GM18520 (cell line): ENCODE measurements around the gene ACP4.
"Not testable (repeated sequence)": the region's sequence is repeated elsewhere in the genome, so short reads cannot be mapped to it uniquely, and the experiment has no call there.

Source experiments
- ATAC-seq: cut with Tn5 transposase; IDR thresholded peaks from one replicate; pipeline ENCODE4 v1.9.1; 2021; ENCODE audit not compliant: unreplicated experiment

The ACP4 gene

DNA sequence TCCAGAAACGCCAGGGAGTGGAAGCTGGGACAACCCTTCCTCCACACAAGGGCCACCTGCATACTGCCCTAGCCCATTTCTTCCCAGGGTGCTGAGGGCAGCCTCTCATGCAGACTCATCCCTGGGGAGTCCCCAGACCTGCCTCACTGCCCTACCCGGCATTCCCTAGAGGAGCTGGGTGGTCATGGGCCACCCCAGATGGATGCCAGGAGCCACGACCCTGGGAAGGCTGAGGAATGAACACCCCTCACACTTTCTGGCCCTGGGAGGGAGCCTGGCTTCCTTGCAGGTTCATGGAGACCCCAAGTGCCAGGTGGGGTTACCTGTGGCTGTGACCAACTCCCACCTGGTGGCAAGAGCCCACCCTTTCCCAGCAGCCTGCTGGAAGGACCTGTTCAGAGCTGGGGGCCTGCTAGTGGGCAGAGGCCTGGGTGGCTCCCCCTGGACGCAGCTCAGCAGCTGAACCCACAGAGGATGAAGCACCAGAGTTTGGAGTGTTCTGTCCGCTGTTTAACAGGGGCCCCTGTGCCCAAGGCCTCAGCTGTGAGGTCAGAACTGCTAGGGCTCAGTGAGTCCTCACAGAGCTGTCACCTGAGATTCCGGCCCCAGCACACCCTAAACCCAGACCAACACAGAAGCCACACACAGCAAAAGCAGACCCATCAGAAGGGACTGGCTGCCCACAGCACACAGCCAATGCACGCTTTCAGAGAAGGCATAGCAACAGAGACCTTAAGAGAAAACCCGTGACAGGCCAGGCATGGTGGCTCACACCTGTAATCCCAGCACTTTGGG, 6.6 kb downstream of the ACP4 start:
- no peak for ATAC-seq

DNA sequence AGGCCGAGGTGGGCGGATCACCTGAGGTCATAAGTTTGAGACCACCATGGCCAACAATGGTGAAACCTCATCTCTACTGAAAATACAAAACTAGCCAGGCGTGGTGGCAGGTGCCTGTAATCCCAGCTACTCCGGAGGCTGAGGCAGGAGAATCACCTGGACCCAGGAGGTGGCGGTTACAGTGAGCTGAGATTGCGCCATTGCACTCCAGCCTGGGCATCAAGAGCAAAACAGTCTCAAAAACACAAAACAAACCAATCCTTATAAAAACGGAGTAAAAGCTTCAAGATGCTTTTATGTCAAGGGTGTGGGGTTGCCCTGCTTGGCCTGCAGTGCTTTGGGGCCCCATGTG, 7.2 kb downstream of the ACP4 start:
- no peak for ATAC-seq

DNA sequence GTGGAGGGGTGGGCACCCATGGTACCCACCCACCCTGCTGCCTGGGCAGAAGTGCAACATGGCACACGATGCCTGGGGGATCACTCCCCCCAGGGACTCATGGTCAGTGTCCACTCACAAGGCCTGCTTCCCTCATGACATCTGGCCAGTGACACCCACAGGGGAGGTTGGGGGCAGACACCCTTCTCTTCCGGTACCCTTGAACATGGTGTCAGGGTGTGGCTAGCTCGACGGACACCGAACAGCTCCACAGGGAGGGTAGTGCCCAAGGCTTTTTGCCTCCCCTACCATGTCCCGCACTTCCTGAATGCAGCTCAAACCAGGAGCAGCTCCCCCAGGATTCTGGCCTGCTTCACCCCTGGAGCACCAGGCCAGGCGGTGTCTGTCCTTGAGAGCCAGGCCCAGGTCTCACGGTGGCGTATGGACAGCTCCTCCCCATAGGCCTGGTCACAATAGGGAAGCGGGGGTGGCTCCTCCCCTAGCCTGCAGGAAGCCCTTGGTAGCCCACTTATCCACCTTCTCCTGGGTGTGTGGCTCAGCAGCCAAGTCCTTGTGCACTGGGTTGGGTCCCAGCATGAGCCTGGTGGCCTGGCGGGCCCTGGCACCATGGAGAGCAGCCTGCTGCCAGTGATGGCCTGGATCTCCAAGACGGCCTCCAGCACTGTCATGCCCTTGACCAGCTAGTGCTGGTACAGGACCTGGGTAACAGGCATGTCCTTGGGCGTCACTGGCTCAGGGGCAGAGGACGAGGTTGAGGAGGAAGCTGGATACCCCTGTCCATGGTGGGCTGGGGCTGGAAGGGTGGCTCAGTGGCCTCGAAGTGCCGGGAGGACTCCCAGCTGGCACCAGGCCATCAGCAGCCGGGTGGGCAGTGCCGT, 7.8 kb downstream of the ACP4 start:
- ATAC-seq: no peak

DNA sequence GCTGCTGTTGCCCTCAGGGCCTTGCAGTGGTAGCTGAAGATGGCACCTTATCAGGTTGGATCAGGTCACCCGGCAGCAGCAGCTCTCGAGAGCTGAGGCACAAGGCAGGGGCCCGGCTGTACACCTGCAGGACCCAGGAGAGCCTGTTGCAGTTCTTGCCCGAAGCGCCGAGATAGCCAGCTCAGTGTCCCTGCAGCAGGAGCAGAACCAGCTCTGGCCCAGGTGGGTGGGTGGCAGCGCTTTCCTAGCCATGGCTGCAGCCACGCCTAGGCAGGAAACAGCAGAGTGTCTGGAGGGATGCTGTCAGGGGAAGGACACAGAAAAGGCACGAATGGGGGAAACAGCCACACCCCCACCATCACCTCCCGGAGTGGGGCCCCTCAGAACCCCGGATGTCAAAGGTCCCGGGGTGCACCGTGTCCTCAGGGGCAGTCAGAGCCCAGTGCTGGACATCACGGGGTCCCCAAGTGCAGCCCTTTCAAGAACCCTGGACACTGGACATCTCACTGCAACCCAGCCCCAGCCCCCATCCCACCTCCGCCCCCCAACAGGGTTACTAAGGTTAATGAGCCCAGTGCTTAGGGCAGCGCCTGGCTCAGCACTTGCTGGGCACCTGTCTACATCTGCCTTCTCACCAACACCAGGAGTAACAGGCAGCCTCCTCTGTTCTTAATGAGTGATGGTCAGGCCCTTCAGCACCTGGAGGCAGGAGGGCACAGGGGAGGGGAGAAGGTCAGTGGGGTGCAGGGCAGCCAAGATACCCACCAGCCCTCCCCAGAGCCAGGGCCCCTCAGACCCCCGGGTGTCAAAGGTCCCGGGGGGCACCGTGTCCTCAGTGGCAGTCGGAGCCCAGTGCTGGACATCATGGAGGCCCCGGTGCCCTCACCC, 8.7 kb downstream of the ACP4 start:
- no peak for ATAC-seq

DNA sequence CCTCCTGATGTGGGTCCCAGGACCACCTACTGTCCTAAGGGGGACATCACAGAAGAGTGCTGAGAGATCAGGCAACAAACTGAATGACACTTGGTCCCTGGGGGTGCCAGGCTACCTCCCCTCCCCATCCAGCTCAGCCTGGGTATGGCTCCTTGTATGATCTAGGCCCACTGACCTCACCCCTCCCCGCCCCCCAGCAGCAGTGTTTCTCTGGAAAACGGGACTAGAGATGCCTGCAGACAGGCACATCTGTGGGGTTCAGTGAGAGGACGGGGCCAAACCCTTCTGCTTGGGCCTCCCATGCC, 9.3 kb downstream of the ACP4 start:
- ATAC-seq: no peak

DNA sequence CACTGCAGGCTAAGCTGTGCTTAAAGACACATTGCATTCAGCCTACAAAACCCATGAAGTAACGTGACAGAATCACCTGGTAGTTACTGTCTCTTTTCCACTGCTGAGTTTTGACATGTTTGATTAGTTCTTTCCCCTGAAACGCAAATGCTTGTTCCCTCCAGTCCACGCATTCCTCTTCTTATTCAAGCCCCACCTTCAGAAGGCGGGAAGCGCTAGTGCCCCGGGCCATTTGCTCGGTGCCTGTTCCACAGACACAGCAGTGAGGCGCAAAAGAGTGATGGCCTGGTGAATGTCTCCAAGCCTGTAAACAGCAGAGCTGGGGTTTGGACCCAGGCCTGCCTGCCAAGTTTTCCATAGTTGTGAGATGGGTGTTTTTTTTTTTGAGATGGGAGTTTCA, 10.9 kb downstream of the ACP4 start:
- ATAC-seq: no peak

DNA sequence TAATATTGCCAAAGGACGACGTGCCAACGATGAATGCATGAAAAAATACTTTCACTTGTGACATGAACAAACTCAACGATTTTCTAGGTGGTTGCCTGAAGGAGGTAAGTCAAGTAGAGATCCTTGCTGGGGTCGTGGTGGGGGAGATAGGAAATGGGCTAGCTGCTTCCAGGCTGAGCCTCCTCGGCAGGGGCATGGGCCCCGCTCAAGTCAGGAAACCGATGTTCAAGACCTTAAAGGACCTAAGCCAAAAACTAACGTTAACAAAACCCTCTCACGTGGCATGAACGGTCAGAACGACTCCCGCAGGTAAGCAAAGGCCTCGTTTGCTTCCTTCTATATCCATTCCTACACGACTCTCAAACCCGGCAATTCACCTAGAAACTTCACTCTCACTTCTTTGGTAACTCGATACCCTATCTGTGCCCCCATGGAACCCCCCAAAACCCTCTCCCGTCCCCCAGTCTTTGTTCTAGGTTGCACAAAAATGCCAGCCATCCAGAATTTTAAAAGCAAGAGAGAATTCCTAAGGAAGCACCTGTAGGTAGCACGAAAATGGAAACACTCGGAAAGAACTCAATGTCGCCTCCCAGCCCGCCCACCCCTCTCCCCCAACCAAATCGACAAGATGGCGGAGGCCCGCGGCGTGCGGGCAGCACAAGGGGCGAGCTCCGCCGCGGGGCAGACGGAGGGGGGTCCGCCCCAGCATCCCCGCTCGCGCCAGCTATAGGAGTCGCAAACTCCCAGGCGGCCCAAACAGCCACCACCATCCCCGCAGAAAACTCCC, 13.6 kb downstream of the ACP4 start:
- no peak for ATAC-seq

DNA sequence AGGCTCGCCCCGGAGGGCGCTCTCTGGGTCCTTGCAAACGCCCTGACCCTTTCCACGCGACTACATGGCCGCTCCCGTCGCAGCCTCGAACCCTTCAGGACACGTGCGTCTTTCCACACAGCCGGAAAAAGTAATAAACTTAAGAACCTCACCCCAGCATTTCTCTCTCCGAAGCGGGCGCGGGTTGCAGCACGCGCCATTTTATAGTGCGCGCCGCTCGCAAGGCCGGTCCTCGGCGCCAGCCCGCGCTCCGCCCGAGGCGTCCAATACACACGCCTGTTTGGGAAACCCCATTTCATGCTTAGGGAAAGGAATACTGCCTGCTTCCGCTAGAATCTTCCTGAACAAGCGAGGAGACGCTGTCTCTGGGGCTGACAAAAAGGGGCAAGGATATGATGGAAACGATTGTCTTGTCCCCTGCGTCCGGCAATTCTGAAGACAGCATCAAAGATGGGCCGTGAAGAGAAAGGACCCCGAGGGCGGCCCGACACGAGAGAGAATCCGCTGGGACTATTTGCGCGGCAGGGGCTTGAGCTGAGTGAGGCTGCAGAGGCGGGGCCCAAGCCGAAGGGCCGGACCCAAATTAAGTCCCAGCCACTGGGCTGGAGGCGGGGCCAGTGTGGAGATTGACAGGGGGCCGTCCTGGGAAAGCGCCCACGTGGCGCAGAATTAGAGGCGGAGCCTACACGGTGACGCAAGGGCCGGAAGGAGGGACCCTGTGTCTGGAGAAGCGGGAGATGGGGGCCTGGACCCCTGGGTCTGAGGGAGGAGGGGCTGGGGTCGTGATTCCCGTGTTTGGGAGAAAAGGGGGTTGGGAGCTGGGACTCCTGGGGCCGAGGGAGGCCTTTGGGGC, 14.4 kb downstream of the ACP4 start:
- peak; percentile 93 for ATAC-seq

DNA sequence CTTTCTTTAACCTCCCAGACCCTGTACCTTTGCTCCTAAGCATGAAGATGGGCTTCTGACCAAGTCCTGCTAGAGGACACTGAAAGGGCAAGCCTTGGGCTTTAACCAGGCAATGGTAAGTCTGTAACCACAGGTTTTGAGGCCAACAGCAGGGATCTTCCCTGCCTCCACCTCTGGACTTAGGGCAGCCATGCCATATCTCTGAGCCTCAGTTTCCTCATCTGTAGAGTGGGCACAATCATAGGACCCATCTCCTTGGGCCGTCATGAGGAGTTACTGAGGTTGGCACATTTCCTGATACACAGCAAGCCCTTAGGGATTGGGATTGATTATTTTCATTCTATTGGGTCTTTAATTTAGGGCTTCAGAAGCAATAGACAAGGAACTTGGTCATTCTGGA, 18.6 kb downstream of the ACP4 start:
- no peak for ATAC-seq

DNA sequence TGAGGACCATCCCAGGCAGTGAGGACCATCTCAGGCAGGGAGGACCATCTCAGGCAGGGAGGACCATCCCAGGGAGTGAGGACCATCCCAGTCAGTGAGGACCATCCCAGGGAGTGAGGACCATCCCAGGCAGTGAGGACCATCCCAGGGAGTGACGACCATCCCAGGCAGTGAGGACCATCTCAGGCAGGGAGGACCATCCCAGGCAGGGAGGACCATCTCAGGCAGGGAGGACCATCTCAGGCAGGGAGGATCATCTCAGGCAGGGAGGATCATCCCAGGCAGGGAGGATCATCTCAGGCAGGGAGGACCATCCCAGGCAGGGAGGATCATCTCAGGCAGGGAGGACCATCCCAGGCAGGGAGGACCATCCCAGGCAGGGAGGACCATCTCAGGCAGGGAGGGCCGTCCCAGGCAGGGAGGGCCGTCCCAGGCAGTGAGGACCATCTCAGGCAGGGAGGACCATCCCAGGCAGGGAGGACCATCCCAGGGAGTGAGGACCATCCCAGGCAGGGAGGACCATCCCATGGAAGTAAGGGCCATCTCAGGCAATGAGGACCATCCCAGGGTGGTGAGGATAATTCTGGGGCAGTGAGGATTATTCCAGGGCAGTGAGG, 21.5 kb downstream of the ACP4 start:
- ATAC-seq: not testable (repeated sequence)

DNA sequence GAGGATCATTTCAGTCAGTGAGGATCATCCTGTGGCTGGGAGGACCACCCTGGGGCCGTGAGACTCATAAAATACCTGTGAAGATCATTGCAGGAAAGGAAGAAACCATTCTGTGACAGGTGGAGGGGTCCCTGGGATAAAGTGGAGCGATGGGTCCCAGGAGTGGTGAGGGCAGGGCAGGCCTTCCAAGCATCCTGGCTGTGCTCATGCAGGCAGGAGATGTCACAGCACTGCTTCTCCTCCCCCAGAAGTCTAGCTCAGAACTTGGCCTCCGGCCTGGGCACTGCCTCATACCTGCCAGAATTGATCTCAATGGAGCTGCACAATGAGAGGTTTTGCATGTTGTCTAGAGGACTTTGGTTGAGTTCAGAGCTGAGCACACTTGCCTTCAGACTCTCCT, 22.3 kb downstream of the ACP4 start:
- ATAC-seq: no peak

DNA sequence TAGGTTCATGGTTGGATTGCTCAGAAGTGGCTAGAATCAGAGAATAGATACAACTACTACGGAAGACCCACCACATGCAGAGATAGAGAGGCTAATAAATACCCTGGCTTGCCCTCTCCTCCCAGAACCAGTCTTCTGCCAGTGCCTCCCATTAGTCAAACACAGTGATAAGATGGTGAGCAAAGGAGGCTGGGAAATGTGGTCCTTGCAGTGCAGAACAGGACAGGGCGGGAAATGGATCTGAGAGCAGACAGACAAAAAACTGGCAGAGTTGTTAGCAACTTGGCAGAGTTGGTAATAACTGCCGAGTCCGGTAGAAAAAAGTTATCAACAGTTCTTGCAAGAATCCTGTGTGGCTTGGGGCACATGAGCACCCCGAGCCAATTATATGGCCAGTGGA, 24.7 kb downstream of the ACP4 start:
- ATAC-seq: no peak

DNA sequence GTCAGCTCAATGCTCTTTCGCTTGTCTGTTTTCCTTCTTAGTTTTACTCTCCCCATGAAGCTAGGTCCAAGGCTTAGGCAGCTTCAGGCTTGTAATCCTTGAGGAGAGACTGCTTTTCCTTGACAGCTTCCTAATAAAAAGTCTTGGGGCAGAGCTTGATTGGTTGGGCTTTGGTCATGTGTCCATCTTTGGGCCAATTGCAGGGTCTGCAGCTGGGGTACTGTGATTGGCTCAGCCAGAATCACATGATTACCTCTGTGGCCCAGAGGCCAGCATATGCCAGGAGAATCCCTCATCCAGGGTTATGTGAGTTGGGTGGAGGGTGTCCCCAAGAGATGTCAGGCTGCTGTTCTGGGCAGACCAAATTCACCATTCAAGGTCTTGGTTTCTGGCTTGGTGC, 25.2 kb downstream of the ACP4 start:
- no peak for ATAC-seq

DNA sequence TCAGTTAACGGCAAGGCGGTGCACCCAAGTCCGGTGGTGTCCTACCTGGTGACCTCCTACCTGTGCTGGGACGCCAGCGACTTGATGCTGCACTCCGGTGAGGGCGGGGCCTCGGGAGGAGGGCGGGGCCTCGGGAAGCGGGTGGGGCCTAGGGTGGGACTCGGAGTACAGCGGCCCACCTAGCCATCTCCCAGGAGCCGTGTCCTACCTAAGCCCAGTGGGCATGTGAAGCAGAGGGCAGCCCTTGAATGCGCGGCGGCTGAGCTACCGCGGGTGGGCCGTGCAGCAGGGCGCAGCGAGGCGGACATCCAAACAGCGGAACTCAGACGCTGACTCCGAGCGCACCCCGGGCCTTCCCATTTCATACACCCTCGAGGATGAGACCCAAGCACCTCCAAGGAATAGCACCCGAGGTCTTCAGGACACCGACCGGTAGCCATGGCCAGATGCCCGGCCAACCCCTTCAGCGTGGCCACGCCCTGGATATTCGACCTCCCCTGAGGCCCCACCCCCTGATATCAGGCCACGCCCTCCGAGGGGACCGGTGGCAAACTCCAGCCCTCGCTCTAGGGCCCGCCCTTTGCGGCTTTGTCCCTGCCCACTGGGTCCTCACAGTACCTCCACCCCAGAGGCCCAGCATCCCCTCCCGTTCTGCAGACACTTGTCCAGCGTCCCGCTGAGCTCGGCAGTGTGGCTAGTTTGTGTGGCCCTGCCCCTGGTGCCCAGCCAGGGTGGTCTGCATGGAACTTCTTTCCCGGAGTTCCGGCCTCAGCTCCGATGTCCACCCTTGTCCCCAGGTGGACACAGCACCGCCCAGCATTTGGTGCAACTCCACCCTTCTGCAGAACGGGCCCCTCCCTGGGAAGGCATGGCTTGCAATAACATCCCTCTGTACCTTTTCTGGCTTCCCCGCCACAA, 28.0 kb downstream of the ACP4 start:
- ATAC-seq: peak; percentile 44

DNA sequence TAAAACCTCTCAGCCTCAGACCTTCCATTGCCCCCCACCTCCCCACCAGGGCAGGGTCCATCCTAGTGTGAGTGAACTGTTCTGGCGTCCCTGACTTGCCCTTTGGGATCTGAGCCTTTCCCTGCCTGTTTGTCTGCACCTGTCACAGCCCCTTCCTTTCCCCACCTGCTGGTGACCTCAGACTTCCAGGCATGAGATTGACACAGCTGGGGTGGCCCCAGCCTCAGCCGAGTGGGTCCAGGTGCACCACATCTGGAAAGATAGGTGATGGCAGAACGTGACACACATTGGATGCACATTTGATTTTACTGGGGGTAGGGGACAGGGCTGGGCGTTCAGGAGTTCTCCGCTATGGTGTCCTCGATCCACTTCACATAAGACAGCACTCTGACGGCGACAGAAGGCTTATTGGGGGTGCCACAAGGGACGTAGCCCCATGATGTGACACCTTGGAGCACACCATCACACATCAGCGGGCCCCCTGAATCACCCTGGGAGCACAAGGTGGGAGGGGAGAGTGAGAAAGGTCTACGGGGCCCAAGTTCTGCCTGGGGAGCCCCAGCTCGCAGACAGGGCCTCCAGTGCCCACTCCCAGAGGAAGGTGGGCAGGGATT, 28.8 kb downstream of the ACP4 start:
- no peak for ATAC-seq

DNA sequence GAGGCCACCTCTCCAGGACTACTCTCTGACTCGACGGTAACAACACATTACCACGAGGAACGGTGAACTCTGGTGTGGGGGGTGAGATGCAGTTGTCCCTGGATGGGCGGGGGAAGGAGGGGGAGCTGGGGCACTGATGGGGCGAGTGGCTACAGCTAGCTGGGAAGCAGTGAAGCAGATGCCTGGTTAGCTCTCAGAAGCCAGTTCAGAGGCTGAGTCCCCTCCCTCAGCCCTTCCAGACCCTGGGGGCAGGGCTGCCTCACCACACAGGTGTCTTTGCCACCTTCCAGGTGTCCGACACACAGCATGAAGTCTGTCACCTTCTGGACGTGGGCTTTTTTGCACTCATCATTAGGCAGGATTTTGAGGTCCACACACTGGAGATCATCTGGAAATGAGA, 29.4 kb downstream of the ACP4 start:
- ATAC-seq: no peak

DNA sequence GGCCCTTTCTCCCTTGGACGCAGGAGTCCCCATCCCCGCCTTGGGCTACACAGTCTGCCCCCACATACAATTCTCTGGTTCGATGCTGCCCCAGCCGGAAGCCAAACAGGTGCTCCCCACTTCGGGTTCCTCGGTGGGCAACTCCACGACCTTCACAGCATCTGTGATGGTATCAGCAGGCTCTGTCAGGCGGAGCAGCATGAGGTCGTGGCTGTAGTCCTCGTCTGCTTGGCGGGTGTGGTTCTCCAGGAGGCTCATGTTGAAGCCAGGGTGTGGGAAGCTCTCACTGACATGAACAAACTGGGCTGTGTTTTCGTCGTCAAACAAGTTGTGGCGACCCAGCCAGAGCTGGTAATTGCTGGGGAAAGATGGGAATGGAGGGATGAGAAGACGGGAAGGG, 29.9 kb downstream of the ACP4 start:
- no peak for ATAC-seq
